ENCODE measurements around the gene WDR5. TPM values are rescaled to one million over a fixed set of nuclear protein-coding genes. Genes with fewer than 3 reads are reported as not detected.

WDR5 gene
- total and polyA plus RNA-seq, 2 experiments from 2014 or later: 37.0 to 56.6 TPM

DNA sequence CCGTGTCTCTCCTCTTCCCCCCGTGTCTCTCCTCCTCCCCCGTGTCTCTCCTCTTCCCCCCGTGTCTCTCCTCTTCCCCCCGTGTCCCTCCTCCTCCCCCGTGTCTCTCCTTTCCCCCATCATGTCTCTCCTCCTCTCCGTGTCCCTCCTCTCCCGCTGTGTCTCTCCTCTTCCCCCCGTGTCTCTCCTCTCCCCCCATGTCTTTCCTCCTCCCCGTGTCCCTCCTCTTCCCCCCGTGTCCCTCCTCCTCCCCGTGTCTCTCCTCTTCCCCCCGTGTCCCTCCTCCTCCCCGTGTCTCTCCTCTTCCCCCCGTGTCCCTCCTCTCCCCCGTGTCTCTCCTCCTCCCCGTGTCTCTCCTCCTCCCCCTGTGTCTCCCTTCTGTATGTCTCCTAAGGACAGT, 41.3 kb downstream of the WDR5 start (continued):
- TF ChIP-seq NANOG (IDR thresholded peaks at IDR 0.05; ENCODE audit: borderline replicate concordance) (no peak), STAT1 (IDR thresholded peaks at IDR 0.05; ENCODE audit: unreplicated experiment) (no peak), CREB1 (CRISPR knock-in tag; IDR thresholded peaks at IDR 0.05; ENCODE audit: low read depth) (no peak), POLR2AphosphoS5 (IDR thresholded peaks at IDR 0.05; ENCODE audit: low read depth) (no peak), ZNF331 (CRISPR knock-in tag; IDR thresholded peaks at IDR 0.05; ENCODE audit: low read depth) (no peak), ZNF114 (CRISPR knock-in tag; IDR thresholded peaks at IDR 0.05) (no peak), JUNB (IDR thresholded peaks at IDR 0.05; ENCODE audit: unreplicated experiment) (no peak), EZH2phosphoT487 (IDR thresholded peaks at IDR 0.05; ENCODE audit: unreplicated experiment) (no peak), EZH2 (IDR thresholded peaks at IDR 0.05; ENCODE audit: low read depth, unreplicated experiment) (no peak)
- TF ChIP-seq, protein P1, sequence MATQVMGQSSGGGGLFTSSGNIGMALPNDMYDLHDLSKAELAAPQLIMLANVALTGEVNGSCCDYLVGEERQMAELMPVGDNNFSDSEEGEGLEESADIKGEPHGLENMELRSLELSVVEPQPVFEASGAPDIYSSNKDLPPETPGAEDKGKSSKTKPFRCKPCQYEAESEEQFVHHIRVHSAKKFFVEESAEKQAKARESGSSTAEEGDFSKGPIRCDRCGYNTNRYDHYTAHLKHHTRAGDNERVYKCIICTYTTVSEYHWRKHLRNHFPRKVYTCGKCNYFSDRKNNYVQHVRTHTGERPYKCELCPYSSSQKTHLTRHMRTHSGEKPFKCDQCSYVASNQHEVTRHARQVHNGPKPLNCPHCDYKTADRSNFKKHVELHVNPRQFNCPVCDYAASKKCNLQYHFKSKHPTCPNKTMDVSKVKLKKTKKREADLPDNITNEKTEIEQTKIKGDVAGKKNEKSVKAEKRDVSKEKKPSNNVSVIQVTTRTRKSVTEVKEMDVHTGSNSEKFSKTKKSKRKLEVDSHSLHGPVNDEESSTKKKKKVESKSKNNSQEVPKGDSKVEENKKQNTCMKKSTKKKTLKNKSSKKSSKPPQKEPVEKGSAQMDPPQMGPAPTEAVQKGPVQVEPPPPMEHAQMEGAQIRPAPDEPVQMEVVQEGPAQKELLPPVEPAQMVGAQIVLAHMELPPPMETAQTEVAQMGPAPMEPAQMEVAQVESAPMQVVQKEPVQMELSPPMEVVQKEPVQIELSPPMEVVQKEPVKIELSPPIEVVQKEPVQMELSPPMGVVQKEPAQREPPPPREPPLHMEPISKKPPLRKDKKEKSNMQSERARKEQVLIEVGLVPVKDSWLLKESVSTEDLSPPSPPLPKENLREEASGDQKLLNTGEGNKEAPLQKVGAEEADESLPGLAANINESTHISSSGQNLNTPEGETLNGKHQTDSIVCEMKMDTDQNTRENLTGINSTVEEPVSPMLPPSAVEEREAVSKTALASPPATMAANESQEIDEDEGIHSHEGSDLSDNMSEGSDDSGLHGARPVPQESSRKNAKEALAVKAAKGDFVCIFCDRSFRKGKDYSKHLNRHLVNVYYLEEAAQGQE (IDR thresholded peaks at IDR 0.05; ENCODE audit: unreplicated experiment): no peak
- TF ChIP-seq, protein P2, sequence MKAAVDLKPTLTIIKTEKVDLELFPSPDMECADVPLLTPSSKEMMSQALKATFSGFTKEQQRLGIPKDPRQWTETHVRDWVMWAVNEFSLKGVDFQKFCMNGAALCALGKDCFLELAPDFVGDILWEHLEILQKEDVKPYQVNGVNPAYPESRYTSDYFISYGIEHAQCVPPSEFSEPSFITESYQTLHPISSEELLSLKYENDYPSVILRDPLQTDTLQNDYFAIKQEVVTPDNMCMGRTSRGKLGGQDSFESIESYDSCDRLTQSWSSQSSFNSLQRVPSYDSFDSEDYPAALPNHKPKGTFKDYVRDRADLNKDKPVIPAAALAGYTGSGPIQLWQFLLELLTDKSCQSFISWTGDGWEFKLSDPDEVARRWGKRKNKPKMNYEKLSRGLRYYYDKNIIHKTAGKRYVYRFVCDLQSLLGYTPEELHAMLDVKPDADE (IDR thresholded peaks at IDR 0.05): no peak

DNA sequence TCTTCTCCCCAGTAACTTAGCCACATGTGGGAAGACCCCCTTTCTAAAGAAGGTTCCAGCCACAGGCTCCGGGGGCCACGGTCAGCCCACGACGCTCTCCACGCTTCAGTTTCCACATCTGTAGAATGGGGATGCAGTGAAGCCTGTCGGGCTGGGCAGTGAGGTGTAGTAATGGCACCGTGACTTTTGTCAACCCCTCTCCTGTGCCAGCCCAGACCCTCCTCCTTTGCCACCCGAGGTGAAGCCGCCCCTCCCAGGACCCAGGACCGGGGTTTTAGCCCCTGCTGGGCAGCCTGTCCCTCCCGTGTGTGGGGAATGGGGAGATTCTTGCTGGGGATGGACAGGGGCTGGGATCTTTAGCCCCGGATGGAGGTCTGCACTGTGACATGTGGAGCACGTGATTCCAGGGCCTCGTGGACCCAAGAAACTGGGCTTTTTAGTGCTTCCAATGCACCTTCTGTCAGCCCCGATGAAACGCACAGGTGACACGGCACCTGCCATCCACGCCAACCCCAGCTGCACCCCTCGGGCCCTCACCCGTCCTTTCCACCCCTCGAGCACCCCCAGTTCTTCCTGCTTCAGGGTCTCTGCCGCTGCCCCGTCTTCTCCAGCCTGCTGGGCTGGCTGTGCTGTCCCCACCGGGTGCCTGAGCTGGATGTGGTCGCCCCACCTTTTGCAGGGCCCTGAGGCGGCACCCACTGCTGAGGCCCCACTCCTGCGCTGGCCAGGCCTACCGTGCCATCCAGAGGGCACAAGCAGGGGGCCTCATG, 41.9 kb downstream of the WDR5 start:
- no peak for ATAC-seq
- H3K36me3 ChIP-seq (ENCODE audit: insufficient read depth): no peaks in the 10 kb centered on the region
- no peak for TF ChIP-seq ZNF331 (CRISPR knock-in tag; IDR thresholded peaks at IDR 0.05; ENCODE audit: low read depth)
- TF ChIP-seq, protein P3, sequence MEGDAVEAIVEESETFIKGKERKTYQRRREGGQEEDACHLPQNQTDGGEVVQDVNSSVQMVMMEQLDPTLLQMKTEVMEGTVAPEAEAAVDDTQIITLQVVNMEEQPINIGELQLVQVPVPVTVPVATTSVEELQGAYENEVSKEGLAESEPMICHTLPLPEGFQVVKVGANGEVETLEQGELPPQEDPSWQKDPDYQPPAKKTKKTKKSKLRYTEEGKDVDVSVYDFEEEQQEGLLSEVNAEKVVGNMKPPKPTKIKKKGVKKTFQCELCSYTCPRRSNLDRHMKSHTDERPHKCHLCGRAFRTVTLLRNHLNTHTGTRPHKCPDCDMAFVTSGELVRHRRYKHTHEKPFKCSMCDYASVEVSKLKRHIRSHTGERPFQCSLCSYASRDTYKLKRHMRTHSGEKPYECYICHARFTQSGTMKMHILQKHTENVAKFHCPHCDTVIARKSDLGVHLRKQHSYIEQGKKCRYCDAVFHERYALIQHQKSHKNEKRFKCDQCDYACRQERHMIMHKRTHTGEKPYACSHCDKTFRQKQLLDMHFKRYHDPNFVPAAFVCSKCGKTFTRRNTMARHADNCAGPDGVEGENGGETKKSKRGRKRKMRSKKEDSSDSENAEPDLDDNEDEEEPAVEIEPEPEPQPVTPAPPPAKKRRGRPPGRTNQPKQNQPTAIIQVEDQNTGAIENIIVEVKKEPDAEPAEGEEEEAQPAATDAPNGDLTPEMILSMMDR (conservative IDR thresholded peaks at IDR 0.05; ENCODE audit: low read depth in 2 of 2): no peak
- no peak for TF ChIP-seq ZNF114 (CRISPR knock-in tag; IDR thresholded peaks at IDR 0.05)

More for the DNA sequence above, 41.9 kb downstream of the WDR5 start:
- H3K27me3 Mint-ChIP-seq (ENCODE audit: insufficient read depth, low read depth, poor library complexity): peaks cover 16% of the 10 kb centered on the region
- Histone ChIP-seq H4K20me1 (replicated peaks; ENCODE audit: insufficient read depth) (no peaks in the 10 kb centered on the region), H3K27me3 (ENCODE audit: insufficient read depth) (no peaks in the 10 kb centered on the region), H3K9me2 (ENCODE audit: insufficient read depth) (no peaks in the 10 kb centered on the region), H3K27ac (ENCODE audit: low read depth) (no peak overlapping the region), H3K4me3 (no peak overlapping the region), H2AFZ (no peak overlapping the region), H3K4me2 (no peak overlapping the region), H3K79me2 (replicated peaks; ENCODE audit: insufficient read depth) (no peaks in the 10 kb centered on the region), H3F3A (replicated peaks; ENCODE audit: low read depth) (no peaks in the 10 kb centered on the region), H3K4me1 (ENCODE audit: insufficient read depth) (no peaks in the 10 kb centered on the region)
- no peak overlapping the region for H3K27ac Mint-ChIP-seq
- DNase-seq (ENCODE audit: low spot score): no peak
- H3K9me3 Mint-ChIP-seq: peaks cover 7% of the 10 kb centered on the region
- H3K4me3 Mint-ChIP-seq: no peak overlapping the region
- H3K4me1 Mint-ChIP-seq: peaks cover 2% of the 10 kb centered on the region; the same call in 2 of the 3 replicates
- peaks cover 6% of the 10 kb centered on the region for H3K36me3 Mint-ChIP-seq (ENCODE audit: low read depth)
